SK-N-SH (cell line): Measurements from ENCODE around the gene PPP1R16B.

Source experiments
- EP300 ChIP-seq, 2 experiments: IDR thresholded peaks; 2 replicates each; pipeline versions ENCODE4 v1.4.0 to v1.6.1; 2012; ENCODE audit warnings: borderline replicate concordance in 1 of 2, low read depth in 1 of 2, low read length in 1 of 2
- FOSL2 ChIP-seq: IDR thresholded peaks from 2 replicates; pipeline ENCODE4 v1.4.0; 2012; ENCODE audit warnings: low read depth, mild to moderate bottlenecking, moderate library complexity, borderline replicate concordance
- FOXJ3 ChIP-seq: sonication (generic); formaldehyde crosslinking; IDR thresholded peaks from 2 replicates; pipeline ENCODE4 v1.5.1; 2020; ENCODE audit warnings: mild to moderate bottlenecking, missing genetic modification reagents
- JUND ChIP-seq: IDR thresholded peaks from 2 replicates; pipeline ENCODE4 v1.4.0; 2012
- MEF2A ChIP-seq: IDR thresholded peaks from 2 replicates; pipeline ENCODE4 v1.4.0; 2012; ENCODE audit warnings: low read depth, borderline replicate concordance
- NFIC ChIP-seq: IDR thresholded peaks from 2 replicates; pipeline ENCODE4 v1.4.0; 2012; ENCODE audit warnings: borderline replicate concordance
- RAD21 ChIP-seq: IDR thresholded peaks from 2 replicates; pipeline ENCODE4 v1.6.1; 2012; ENCODE audit warnings: mild to moderate bottlenecking, low read length
- USF2 ChIP-seq: fragments of 150-350 bp; IDR thresholded peaks from 2 replicates; pipeline ENCODE4 v1.6.1; 2017; ENCODE audit warnings: antibody characterized with exemption, low read length, low read depth, borderline replicate concordance
- TF ChIP-seq, protein P1 (sequence below): fragments of 200-600 bp; sonication (generic); IDR thresholded peaks from 2 replicates; pipeline ENCODE4 v1.6.1; 2017; ENCODE audit warnings: antibody characterized with exemption, mild to moderate bottlenecking, moderate library complexity
- TF ChIP-seq, protein P2 (sequence below): IDR thresholded peaks from 2 replicates; pipeline ENCODE4; 2012

GRCh38 chr20:38867062-38867359 is 61.5 kb downstream of the PPP1R16B start:
- TF ChIP-seq, protein P1, sequence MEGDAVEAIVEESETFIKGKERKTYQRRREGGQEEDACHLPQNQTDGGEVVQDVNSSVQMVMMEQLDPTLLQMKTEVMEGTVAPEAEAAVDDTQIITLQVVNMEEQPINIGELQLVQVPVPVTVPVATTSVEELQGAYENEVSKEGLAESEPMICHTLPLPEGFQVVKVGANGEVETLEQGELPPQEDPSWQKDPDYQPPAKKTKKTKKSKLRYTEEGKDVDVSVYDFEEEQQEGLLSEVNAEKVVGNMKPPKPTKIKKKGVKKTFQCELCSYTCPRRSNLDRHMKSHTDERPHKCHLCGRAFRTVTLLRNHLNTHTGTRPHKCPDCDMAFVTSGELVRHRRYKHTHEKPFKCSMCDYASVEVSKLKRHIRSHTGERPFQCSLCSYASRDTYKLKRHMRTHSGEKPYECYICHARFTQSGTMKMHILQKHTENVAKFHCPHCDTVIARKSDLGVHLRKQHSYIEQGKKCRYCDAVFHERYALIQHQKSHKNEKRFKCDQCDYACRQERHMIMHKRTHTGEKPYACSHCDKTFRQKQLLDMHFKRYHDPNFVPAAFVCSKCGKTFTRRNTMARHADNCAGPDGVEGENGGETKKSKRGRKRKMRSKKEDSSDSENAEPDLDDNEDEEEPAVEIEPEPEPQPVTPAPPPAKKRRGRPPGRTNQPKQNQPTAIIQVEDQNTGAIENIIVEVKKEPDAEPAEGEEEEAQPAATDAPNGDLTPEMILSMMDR, result no peak
- TF ChIP-seq FOSL2 (no peak), EP300 (IDR thresholded peaks at IDR 0.05; ENCODE audit: borderline replicate concordance in 1 of 2, low read depth in 1 of 2, low read length in 1 of 2) (no peak), USF2 (no peak), NFIC (no peak), RAD21 (no peak), MEF2A (no peak), JUND (no peak), FOXJ3 (peak; percentile 77; the same call in 1 of the 2 replicates)
- TF ChIP-seq, protein P2, sequence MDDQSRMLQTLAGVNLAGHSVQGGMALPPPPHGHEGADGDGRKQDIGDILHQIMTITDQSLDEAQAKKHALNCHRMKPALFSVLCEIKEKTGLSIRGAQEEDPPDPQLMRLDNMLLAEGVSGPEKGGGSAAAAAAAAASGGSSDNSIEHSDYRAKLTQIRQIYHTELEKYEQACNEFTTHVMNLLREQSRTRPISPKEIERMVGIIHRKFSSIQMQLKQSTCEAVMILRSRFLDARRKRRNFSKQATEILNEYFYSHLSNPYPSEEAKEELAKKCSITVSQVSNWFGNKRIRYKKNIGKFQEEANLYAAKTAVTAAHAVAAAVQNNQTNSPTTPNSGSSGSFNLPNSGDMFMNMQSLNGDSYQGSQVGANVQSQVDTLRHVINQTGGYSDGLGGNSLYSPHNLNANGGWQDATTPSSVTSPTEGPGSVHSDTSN, result no peak
